Panc1 (cell line): ENCODE measurements around the gene STK24. TPM values are rescaled to one million over a fixed set of nuclear protein-coding genes. Genes with fewer than 3 reads are reported as not detected.

Source experiments
- ATAC-seq: fragments of 200-7000 bp; cut with Tn5 transposase; 2 replicates; pipeline ENCODE4 v1.9.1; 2020; ENCODE audit warnings: mild to moderate bottlenecking, moderate library complexity
- BruUV-seq: library from RNA; stranded (reverse); fragments of 400-500 nt; replicated peaks from 2 replicates; lab custom pipeline; 2021; lab: Mats Ljungman, UMichigan
- CTCF ChIA-PET: fragments of 300-600 bp; sonication (Branson Sonifier 250); formaldehyde crosslinking; loops from one replicate; lab custom pipeline; 2022; ENCODE audit warnings: antibody characterized with exemption; lab: Charles Lee
- POLR2A ChIA-PET: fragments of 300-600 bp; sonication (Branson Sonifier 250); formaldehyde crosslinking; loops from one replicate; lab custom pipeline; 2022; ENCODE audit warnings: antibody characterized with exemption; lab: Charles Lee
- DNase-seq: peaks from one replicate; pipeline ENCODE4 v3.0.0-alpha.2; 2010; ENCODE audit warnings: low read depth, low spot score
- H3K27ac ChIP-seq: 2 replicates; pipeline ENCODE4 v1.5.1; 2011; ENCODE audit warnings: mild to moderate bottlenecking, low read length, inconsistent platforms
- H3K27me3 ChIP-seq: fragments of 200-500 bp; sonication (Bioruptor generic); 2 replicates; pipeline ENCODE4 v1.6.0; 2014; ENCODE audit warnings: low read length, inconsistent platforms; ENCODE audit not compliant: control insufficient read depth, insufficient read depth
- H3K36me3 ChIP-seq: fragments of 200-500 bp; sonication (Bioruptor generic); 2 replicates; pipeline ENCODE4 v1.5.1; 2014; ENCODE audit warnings: inconsistent platforms, mild to moderate bottlenecking, low read length, moderate library complexity; ENCODE audit not compliant: control insufficient read depth, insufficient read depth
- H3K4me1 ChIP-seq: 2 replicates; pipeline ENCODE4 v1.5.1; 2011; ENCODE audit warnings: inconsistent platforms, mild to moderate bottlenecking, low read length, moderate library complexity; ENCODE audit not compliant: control insufficient read depth, insufficient read depth
- H3K4me3 ChIP-seq, 2 experiments: 2 replicates each; pipeline ENCODE4 v1.5.1; 2011 to 2012; ENCODE audit warnings: low read depth in 2 of 2, low read length in 2 of 2, mild to moderate bottlenecking in 2 of 2, inconsistent platforms in 1 of 2, moderate library complexity in 1 of 2
- H3K9me3 ChIP-seq: fragments of 200-500 bp; sonication (Bioruptor generic); 2 replicates; pipeline ENCODE4 v1.5.1; 2014; ENCODE audit warnings: low read depth, mild to moderate bottlenecking, inconsistent platforms, low read length, moderate library complexity; ENCODE audit not compliant: control insufficient read depth, insufficient read depth
- CTCF ChIP-seq: fragments of 450-650 bp; IDR thresholded peaks from 2 replicates; pipeline ENCODE4 v1.5.1; 2017; ENCODE audit warnings: mild to moderate bottlenecking
- POLR2AphosphoS5 ChIP-seq: IDR thresholded peaks from 2 replicates; pipeline ENCODE4 v1.6.1; 2012; ENCODE audit warnings: mild to moderate bottlenecking, low read depth, low read length, moderate library complexity
- REST ChIP-seq, 2 experiments: IDR thresholded peaks; 2 replicates each; pipeline ENCODE4 v1.6.1; 2011 to 2012; ENCODE audit warnings: low read depth in 2 of 2, control low read depth in 1 of 2, low read length in 1 of 2, mild to moderate bottlenecking in 1 of 2, moderate library complexity in 1 of 2; ENCODE audit not compliant: insufficient read depth in 1 of 2
- SIN3A ChIP-seq: IDR thresholded peaks from 2 replicates; pipeline ENCODE4 v1.6.1; 2012; ENCODE audit warnings: low read depth, mild to moderate bottlenecking, low read length, moderate library complexity, borderline replicate concordance; ENCODE audit not compliant: insufficient read depth
- TCF7L2 ChIP-seq: IDR thresholded peaks from 2 replicates; pipeline ENCODE4 v1.6.1; 2011; ENCODE audit warnings: mild to moderate bottlenecking, low read depth, low read length, inconsistent platforms
- in situ Hi-C: cut with HindIII; loops from 2 replicates; pipeline ENCODE4 v1.10.0; 2016; ENCODE audit warnings: low sequenced_read_pairs, low pct_unique_long_range_greater_than_20kb
- intact Hi-C: fragments of 100-400 bp; cut with micrococcal nuclease; formaldehyde crosslinking; loops from one replicate; pipeline ENCODE4 v1.10.0; 2022; ENCODE audit not compliant: unreplicated experiment
- total RNA-seq: library from RNA; stranded (reverse); gene quantifications from one replicate; pipeline ENCODE4 v1.2.1, GENCODE V29; 2021; ENCODE audit not compliant: unreplicated experiment

Gene STK24
- total RNA-seq, 1 experiment from 2014 or later: 57.3 TPM

- Histone ChIP-seq H3K27ac (no peak overlapping the region), H3K27me3 (no peaks in the 10 kb centered on the region), H3K4me3 (no peak overlapping the region), H3K9me3 (no peaks in the 10 kb centered on the region), H3K4me1 (peaks cover 31% of the 10 kb centered on the region), H3K36me3 (no peaks in the 10 kb centered on the region)
- in situ Hi-C loops (no loop called here), intact Hi-C loops (no loop called here)
- ChIA-PET CTCF (no interaction called here), POLR2A (no interaction called here)
- BruUV-seq: no TSS peak
- TF ChIP-seq TCF7L2 (no peak), SIN3A (no peak), POLR2AphosphoS5 (no peak), REST (IDR thresholded peaks at IDR 0.05; ENCODE audit: insufficient read depth in 1 of 2, low read depth in 2 of 2, low read length in 1 of 2) (no peak)
- ATAC-seq: no peak
- DNase-seq: no peak
These were observed 71.7 kb downstream of the STK24 start for GRCh38 chr13:98505217-98505616.

- H3K4me3 ChIP-seq: no peak overlapping the region
- H3K9me3 ChIP-seq: no peaks in the 10 kb centered on the region
- ChIA-PET CTCF (no interaction called here), POLR2A (no interaction called here)
- TF ChIP-seq CTCF (no peak), SIN3A (no peak), POLR2AphosphoS5 (no peak), REST (IDR thresholded peaks at IDR 0.05; ENCODE audit: insufficient read depth in 1 of 2, low read depth in 2 of 2, low read length in 1 of 2) (no peak), TCF7L2 (no peak)
- H3K27ac ChIP-seq: no peak overlapping the region
- H3K27me3 ChIP-seq: no peaks in the 10 kb centered on the region
- no peaks in the 10 kb centered on the region for H3K36me3 ChIP-seq
- DNase-seq: no peak
- BruUV-seq: no TSS peak
- no peak for ATAC-seq
- in situ Hi-C loops (no loop called here), intact Hi-C loops (no loop called here)
- peaks cover 27% of the 10 kb centered on the region for H3K4me1 ChIP-seq
These were observed 72.4 kb downstream of the STK24 start for GRCh38 chr13:98504371-98504963.
